ENCODE results near the gene APBB1IP. TPM values are rescaled to one million over a fixed set of nuclear protein-coding genes. Genes with fewer than 3 reads are reported as not detected.
A peak's percentile ranks its signal among the peaks of the same experiment; 100 is the strongest.
"Not testable (repeated sequence)": the region's sequence is repeated elsewhere in the genome, so short reads cannot be mapped to it uniquely, and the experiment has no call there.

APBB1IP gene
- total RNA-seq, 2 experiments from 2014 or later = 80.9 to 82.2 TPM

DNA sequence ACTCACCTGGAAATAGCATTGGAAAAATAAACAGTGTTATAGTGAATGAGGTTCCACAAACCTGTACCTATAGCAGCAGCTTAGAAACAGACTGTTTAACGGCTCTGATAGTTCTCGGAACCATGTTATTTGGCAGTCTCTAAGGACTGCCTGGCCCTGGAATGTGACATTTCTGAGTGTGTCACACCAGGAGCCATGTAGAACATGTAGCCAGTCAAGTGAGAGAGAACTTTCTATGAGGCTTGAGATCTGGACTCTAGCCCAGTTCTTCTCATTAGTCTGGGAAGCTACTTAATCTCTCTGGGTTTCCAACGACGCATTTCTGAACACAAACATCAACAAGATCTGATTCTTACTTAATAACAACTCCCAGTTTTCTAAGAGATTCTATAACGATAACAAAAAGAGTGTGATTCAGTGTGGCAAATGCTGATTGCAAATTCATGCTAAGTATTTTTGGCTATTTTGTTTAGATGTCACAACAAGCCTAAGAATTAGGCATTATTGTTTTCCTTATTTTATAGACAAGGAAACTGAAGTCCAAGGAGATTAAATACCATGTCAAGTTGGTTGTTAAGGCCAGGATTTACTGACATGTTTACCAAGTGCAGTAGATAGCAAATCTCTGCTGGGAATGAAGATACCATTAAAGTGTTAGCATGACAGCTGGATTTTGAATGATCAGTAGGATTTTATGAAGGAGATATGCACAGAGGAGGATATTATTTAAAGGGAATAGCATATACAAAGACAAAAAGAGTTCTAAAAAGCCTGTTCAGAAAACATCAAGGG is 47.2 kb downstream of the APBB1IP start:
- ChIA-PET CTCF (no interaction called here), POLR2A (interaction anchor here (1.3 to 2.9 kb wide), 3 partner anchors 13 to 47 kb away, joined by 3 to 12 read pairs (median 7); partner anchors contain the start of gene APBB1IP)
- no peaks in the 10 kb centered on the region for H3K27me3 Mint-ChIP-seq
- peaks cover 71% of the 10 kb centered on the region for H3K4me1 Mint-ChIP-seq
- no peak for DNase-seq
- H3K36me3 Mint-ChIP-seq (ENCODE audit: low read depth) = peaks cover 29% of the 10 kb centered on the region
- peak overlapping the region; percentile 2 for H3K27ac Mint-ChIP-seq
- no peaks in the 10 kb centered on the region for H3K9me3 Mint-ChIP-seq
- H3K4me3 Mint-ChIP-seq = no peak overlapping the region

GRCh38 chr10:26486304-26486703 is 48.2 kb downstream of the APBB1IP start:
- Mint-ChIP-seq H3K27me3 (no peaks in the 10 kb centered on the region), H3K36me3 (ENCODE audit: low read depth) (peaks cover 27% of the 10 kb centered on the region), H3K27ac (peak overlapping the region; percentile 94), H3K4me1 (peaks cover 62% of the 10 kb centered on the region), H3K4me3 (no peak overlapping the region), H3K9me3 (no peaks in the 10 kb centered on the region)
- ChIA-PET POLR2A (interaction anchor here (1.0 to 2.9 kb wide), 8 partner anchors 11 to 151 kb away, joined by 3 to 12 read pairs (median 4); partner anchors contain the start of gene APBB1IP), CTCF (interaction anchor here (0.8 kb wide), 1 partner anchor 12 kb away, joined by 3 read pairs; no protein-coding TSS in a partner anchor)
- DNase-seq = no peak

DNA sequence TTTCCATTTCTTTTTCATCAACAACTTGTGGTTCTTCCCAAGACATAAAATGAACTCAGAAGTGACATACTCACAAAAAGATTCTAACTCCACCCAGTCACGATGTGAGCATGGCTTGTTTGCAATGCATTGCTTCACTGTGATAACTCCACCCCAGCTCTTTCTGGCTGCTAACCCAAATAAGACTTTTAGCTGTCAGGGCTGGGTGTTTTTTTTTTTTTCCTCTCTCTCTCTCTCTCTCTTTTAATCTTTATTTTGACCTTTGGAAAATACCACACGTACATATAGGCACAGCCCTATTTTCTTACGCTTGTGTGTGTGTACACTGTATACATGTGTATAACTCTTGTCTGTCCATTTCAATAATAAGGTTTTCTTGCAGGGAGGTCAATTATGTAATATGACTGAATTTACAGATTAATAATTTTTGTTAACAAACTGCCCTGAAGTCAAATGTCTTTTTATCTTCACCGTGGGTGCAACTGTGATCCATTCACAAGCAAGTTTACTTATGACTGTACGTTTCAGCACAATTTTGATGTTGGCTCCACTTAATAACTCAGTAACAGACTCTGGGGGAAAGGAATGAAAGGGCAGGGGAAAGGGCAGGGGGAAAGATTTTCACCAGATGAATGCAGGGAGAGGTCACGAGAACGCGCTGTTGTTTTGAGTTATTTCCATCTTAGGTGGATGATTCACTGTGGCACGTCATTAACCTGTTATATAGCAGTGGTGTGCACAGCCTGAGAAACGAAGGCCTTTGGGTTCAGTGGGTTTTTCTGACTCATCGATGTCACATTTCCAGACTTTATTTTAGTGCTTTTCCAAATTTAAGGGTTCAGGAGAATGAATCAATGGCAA is 49.1 kb downstream of the APBB1IP start:
- ChIA-PET CTCF (interaction anchor here (0.8 kb wide), 1 partner anchor 13 kb away, joined by 3 read pairs; no protein-coding TSS in a partner anchor), POLR2A (interaction anchor here (0.6 to 2.9 kb wide), 9 partner anchors 12 to 152 kb away, joined by 3 to 12 read pairs (median 3); partner anchors contain the start of gene APBB1IP)
- peaks cover 32% of the 10 kb centered on the region for H3K36me3 Mint-ChIP-seq (ENCODE audit: low read depth)
- peak overlapping the region; percentile 64 for H3K4me3 Mint-ChIP-seq
- peaks cover 56% of the 10 kb centered on the region for H3K4me1 Mint-ChIP-seq
- H3K9me3 Mint-ChIP-seq = no peaks in the 10 kb centered on the region
- H3K27me3 Mint-ChIP-seq = no peaks in the 10 kb centered on the region
- peak; percentile 74 for DNase-seq
- H3K27ac Mint-ChIP-seq = peak overlapping the region; percentile 94

DNA sequence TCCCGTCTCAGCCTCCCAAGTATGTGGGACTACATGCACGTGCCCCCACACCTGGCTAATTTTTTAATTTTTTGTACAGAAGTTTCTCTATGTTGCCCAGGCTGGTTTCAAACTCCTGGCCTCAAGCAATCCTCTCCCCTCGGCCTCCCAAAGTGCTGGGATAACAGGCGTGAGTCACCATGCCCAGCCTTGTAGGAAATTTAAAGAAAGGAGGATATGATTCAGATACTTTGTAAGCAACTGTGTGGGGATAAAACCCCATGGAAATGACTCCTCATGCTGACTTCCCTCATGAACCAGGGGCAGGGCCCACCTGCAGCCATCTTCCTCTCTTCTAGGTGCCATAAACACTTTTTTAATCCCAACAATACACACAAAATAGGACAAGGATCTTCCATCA is 50.2 kb downstream of the APBB1IP start:
- peaks cover 40% of the 10 kb centered on the region for H3K36me3 Mint-ChIP-seq (ENCODE audit: low read depth)
- POLR2A ChIA-PET = interaction anchor here (0.6 to 1.9 kb wide), 2 partner anchors 15 to 46 kb away, joined by 3 to 7 read pairs; no protein-coding TSS in a partner anchor
- H3K9me3 Mint-ChIP-seq = no peaks in the 10 kb centered on the region
- CTCF ChIA-PET = no interaction called here
- H3K4me3 Mint-ChIP-seq = no peak overlapping the region
- H3K4me1 Mint-ChIP-seq = peaks cover 49% of the 10 kb centered on the region
- H3K27ac Mint-ChIP-seq = peak overlapping the region; percentile 58
- no peak for DNase-seq
- no peaks in the 10 kb centered on the region for H3K27me3 Mint-ChIP-seq

DNA sequence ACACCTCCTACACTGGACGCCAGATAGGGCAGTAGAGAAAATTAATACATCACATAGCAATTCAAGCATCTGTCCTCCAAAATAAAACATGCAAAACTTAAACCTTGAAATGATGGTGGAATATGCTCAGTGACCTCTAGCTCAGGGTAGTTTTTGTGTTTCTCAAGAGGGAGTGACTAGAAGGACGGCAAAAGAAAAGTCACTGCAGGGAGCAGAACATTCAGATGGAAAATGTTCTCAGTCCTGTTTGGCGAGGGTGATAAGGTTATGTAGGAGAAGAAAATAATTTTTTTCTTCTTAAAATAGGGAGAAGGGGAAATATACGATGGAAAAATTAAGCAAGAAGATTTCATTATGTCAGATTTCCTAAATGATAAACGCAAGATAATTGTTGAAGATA is 50.9 kb downstream of the APBB1IP start:
- no peak for DNase-seq
- POLR2A ChIA-PET = no interaction called here
- Mint-ChIP-seq H3K27ac (peak overlapping the region; percentile 8), H3K9me3 (no peaks in the 10 kb centered on the region), H3K4me1 (peaks cover 41% of the 10 kb centered on the region), H3K27me3 (no peaks in the 10 kb centered on the region), H3K4me3 (no peak overlapping the region), H3K36me3 (ENCODE audit: low read depth) (peaks cover 47% of the 10 kb centered on the region)
- CTCF ChIA-PET = interaction anchor here (0.7 to 1.2 kb wide), 2 partner anchors 15 to 25 kb away, joined by 3 read pairs; no protein-coding TSS in a partner anchor

DNA sequence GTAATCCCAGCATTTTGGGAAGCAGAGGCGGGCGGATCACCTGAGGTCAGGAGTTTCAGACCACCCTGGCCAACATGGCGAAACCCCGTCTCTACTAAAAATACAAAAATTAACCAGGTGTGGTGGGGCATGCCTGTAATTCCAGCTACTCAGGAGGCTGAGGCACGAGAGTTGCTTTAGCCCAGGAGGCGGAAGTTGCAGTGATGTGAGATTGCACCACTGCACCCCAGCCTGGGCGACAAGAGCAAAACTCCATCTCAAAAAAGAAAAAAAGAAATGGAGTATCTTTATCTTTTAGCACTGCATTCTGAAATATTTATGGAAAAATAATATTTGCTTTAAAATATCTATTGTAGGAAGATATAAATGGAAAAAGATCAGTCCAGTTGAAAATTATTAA is 52.2 kb downstream of the APBB1IP start:
- CTCF ChIA-PET = interaction anchor here (0.9 kb wide), 1 partner anchor 20 kb away, joined by 4 read pairs; no protein-coding TSS in a partner anchor

DNA sequence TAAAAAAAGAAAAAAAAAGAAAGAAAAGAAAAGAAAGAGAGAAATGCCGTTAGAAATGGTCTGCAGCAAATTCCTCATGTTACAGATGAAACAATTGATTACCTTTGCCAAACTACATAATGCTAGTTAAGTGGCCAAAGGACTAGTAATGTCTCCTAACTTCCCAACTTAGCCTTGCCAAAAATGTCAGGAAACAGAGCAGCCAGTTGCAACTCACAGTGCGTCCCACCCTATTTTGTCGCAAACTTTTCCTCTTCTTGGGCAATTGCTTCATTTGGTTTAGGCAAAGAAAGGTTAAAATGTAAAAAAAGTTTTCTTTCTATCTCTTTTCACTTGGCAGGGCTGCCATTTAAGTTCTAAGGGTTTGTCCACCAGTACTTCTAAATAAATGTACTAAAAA is 53.1 kb downstream of the APBB1IP start:
- no peak for DNase-seq
- no peak overlapping the region for H3K27ac Mint-ChIP-seq
- POLR2A ChIA-PET = no interaction called here

More for the DNA sequence above, 52.2 kb downstream of the APBB1IP start:
- H3K9me3 Mint-ChIP-seq, H3K27ac Mint-ChIP-seq, H3K4me3 Mint-ChIP-seq, H3K27me3 Mint-ChIP-seq, POLR2A ChIA-PET, DNase-seq: not testable (repeated sequence)
- H3K36me3 Mint-ChIP-seq (ENCODE audit: low read depth) = peaks cover 56% of the 10 kb centered on the region
- peaks cover 35% of the 10 kb centered on the region for H3K4me1 Mint-ChIP-seq

DNA sequence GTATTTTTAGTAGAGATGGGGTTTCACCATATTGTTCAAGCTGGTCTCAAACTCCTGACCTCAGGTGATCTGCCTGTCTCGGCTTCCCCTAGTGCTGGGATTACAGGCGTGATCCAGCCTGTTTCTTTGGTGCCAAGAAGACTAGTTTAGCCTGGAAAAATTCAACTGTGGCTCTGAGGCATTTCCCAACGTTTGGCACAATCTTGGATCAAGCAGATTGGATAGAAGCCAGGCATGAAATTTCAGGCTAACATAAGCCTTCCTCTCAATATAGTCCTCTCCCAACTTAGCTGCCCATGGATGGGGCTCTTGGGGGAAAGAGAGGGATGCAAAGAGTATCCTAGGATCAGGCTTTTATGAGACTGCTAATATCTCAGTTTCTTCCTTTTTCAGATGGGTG is 53.8 kb downstream of the APBB1IP start:
- Mint-ChIP-seq H3K27ac (no peak overlapping the region), H3K9me3 (no peaks in the 10 kb centered on the region), H3K4me3 (no peak overlapping the region), H3K27me3 (no peaks in the 10 kb centered on the region), H3K36me3 (ENCODE audit: low read depth) (peaks cover 58% of the 10 kb centered on the region), H3K4me1 (peaks cover 22% of the 10 kb centered on the region)
- ChIA-PET CTCF (no interaction called here), POLR2A (interaction anchor here (0.7 kb wide), 1 partner anchor 64 kb away, joined by 4 read pairs; no protein-coding TSS in a partner anchor)
- DNase-seq = no peak

More for the DNA sequence above, 53.1 kb downstream of the APBB1IP start:
- H3K36me3 Mint-ChIP-seq (ENCODE audit: low read depth) = peaks cover 54% of the 10 kb centered on the region
- H3K27me3 Mint-ChIP-seq = no peaks in the 10 kb centered on the region
- peaks cover 28% of the 10 kb centered on the region for H3K4me1 Mint-ChIP-seq
- no peak overlapping the region for H3K4me3 Mint-ChIP-seq
- CTCF ChIA-PET = no interaction called here
- H3K9me3 Mint-ChIP-seq = no peaks in the 10 kb centered on the region

DNA sequence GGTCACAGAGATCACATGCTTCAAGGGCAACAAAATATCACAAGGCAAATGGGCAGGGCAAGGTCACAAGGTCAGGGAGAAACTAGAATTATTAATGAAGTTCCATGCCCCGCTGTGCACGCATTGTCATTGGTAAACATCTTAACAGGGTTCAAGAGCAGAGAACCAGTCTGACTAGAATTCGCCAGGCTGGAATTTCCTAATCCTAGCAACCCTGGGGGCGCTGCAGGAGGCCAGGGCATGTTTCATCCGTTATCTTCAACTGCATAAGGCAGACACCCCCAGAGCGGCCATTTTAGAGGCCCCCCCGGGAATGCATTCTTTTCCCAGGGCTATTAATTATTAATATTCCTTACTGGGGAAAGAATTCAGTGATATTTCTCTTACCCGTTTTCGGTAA is 54.6 kb downstream of the APBB1IP start:
- H3K9me3 Mint-ChIP-seq, H3K4me3 Mint-ChIP-seq, CTCF ChIA-PET, H3K27ac Mint-ChIP-seq, DNase-seq, POLR2A ChIA-PET, H3K27me3 Mint-ChIP-seq: not testable (repeated sequence)
- Mint-ChIP-seq H3K4me1 (peaks cover 14% of the 10 kb centered on the region), H3K36me3 (ENCODE audit: low read depth) (peaks cover 59% of the 10 kb centered on the region)

GRCh38 chr10:26494018-26494417 is 55.9 kb downstream of the APBB1IP start:
- Mint-ChIP-seq H3K9me3 (no peaks in the 10 kb centered on the region), H3K36me3 (ENCODE audit: low read depth) (peaks cover 57% of the 10 kb centered on the region)
- POLR2A ChIA-PET = no interaction called here

DNA sequence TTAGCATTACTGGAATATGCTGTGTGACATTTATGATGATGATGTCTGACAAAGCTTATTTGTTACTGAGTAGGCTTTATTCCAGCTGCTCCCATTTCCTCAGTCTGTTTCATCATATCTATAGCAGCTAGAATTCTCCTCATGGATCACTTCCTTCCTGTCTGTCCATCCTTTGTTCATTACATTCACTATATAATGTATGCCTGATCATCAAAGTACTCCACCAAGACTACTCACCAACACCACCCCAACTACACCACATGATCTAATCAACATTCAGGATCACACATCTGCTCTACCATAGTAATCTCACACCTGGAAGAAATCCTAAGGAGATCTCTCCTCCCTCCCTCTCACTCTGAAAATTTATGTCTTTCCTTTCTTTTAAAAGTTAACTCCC is 61.3 kb downstream of the APBB1IP start:
- H3K27ac Mint-ChIP-seq = no peak overlapping the region
- no peaks in the 10 kb centered on the region for H3K27me3 Mint-ChIP-seq
- no peaks in the 10 kb centered on the region for H3K9me3 Mint-ChIP-seq
- ChIA-PET POLR2A (no interaction called here), CTCF (interaction anchor here (0.9 kb wide), 1 partner anchor 31 kb away, joined by 4 read pairs; no protein-coding TSS in a partner anchor)
- H3K4me3 Mint-ChIP-seq = no peak overlapping the region
- H3K36me3 Mint-ChIP-seq (ENCODE audit: low read depth) = peaks cover 66% of the 10 kb centered on the region
- no peaks in the 10 kb centered on the region for H3K4me1 Mint-ChIP-seq
- DNase-seq = no peak

More at GRCh38 chr10:26494018-26494417, 55.9 kb downstream of the APBB1IP start:
- no peak overlapping the region for H3K27ac Mint-ChIP-seq
- DNase-seq = no peak
- H3K4me1 Mint-ChIP-seq = peaks cover 1% of the 10 kb centered on the region
- H3K4me3 Mint-ChIP-seq = no peak overlapping the region
- no peaks in the 10 kb centered on the region for H3K27me3 Mint-ChIP-seq
- CTCF ChIA-PET = no interaction called here

GRCh38 chr10:26502986-26503385 is 64.8 kb downstream of the APBB1IP start:
- CTCF ChIA-PET = interaction anchor here (1.0 to 1.6 kb wide), 4 partner anchors 16 to 168 kb away, joined by 3 to 8 read pairs (median 3); no protein-coding TSS in a partner anchor
- Mint-ChIP-seq H3K9me3 (no peaks in the 10 kb centered on the region), H3K36me3 (ENCODE audit: low read depth) (peaks cover 71% of the 10 kb centered on the region), H3K27ac (no peak overlapping the region), H3K27me3 (no peaks in the 10 kb centered on the region), H3K4me3 (no peak overlapping the region), H3K4me1 (no peaks in the 10 kb centered on the region)
- POLR2A ChIA-PET = interaction anchor here (0.6 to 1.3 kb wide), 3 partner anchors 15 to 64 kb away, joined by 3 to 4 read pairs (median 3); no protein-coding TSS in a partner anchor
- DNase-seq = no peak
